ENCODE data around the gene CGB1.

Gene CGB1

DNA sequence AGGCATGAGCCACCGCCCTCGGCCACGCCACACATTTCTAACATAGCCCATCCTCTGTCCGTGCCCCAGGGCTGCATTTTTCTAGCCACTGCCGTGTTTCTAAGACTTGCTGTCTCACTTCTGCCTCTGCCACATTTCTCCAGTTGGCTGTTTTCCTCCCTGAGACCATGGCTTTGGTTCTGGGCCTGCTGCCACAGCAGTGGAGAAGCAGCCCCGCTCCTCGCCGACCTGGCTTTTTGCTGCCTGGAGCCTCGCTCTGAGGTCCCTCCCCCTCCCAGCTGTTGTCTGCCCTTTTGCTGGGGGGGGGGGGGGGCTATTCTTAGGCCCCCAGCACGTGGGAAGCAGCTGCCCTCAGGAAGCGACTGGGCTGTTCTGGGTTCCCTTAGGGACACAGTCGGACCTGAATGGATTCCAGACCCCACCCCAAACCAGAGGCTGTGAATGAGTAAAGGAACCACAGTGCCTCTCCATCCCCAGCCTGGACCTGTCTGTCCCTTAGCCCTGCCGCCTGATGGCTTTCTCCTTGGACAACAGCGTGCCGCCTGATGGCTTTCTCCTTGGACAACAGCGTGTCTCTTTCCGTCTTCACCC lies 46.9 kb downstream of the CGB1 start:
- Histone ChIP-seq H3K4me3 (ENCODE audit: low read depth in 1 of 5, low read length in 5 of 5) (peak overlapping the region in 1 of 5 donors; percentile 53), H3K9me3 (ENCODE audit: control insufficient read depth in 5 of 5, low read length in 5 of 5) (no peaks in the 10 kb centered on the region), H3K36me3 (ENCODE audit: control insufficient read depth in 5 of 5, insufficient read depth in 5 of 5, low read length in 5 of 5) (peaks cover 0 to 38% (median 29%) of the 10 kb centered on the region in 5 donors), H3K27ac (ENCODE audit: low read depth, low read length) (peak overlapping the region; percentile 98), H3K27me3 (ENCODE audit: control insufficient read depth in 5 of 5, insufficient read depth in 4 of 5, low read length in 5 of 5) (no peaks in the 10 kb centered on the region), H3K9ac (ENCODE audit: low read length in 5 of 5) (no peak overlapping the region), H3K4me1 (ENCODE audit: control insufficient read depth in 5 of 5, insufficient read depth in 5 of 5, low read length in 5 of 5) (peaks cover 6 to 64% (median 54%) of the 10 kb centered on the region in 5 donors)

DNA sequence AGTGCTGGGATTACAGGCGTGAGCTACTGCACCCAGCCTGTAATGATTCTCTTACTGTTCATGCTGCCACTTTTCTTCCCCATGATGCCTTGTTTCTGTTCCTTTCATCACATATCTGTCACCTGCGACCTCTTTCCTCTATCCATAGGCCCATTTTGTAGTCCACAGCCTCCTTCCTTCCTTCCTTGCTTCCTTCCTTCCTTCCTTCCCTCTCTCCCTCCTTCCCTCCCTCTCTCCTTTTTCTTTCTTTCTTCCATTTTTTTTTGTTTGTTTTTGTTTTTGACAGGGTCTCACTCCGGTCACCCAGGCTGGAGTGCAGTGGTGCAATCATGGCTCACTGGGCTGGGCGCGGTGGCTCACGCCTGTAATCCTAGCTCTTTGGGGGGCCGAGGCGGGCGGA lies 47.8 kb downstream of the CGB1 start:
- H3K36me3 ChIP-seq (ENCODE audit: control insufficient read depth in 5 of 5, insufficient read depth in 5 of 5, low read length in 5 of 5): peaks cover 0 to 40% (median 32%) of the 10 kb centered on the region in 5 donors
- peak overlapping the region in 1 of 5 donors; percentile 11 for H3K9ac ChIP-seq (ENCODE audit: low read length in 5 of 5)

DNA sequence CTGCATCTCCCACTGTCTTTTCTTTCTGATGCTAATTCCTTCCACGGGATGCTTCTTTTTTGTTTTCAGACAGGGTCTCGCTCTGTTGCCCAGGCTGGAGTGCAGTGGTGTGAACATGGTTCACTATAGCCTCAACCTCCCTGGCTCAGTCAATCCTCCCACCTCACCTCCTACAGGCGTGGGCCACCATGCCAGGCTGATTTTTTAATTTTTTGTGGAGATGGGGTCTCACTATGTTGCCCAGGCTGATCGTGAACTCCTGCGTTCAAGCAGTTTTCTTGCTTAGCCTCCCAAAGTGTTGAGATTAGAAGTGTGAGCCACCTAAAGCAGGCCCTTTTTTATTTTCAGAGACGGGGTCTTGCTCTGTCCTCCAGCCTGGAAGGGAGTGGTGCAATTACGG lies 48.4 kb downstream of the CGB1 start:
- Histone ChIP-seq H3K27me3 (ENCODE audit: control insufficient read depth in 5 of 5, insufficient read depth in 4 of 5, low read length in 5 of 5) (no peaks in the 10 kb centered on the region), H3K4me1 (ENCODE audit: control insufficient read depth in 5 of 5, insufficient read depth in 5 of 5, low read length in 5 of 5) (peaks cover 2 to 56% (median 44%) of the 10 kb centered on the region in 5 donors), H3K27ac (ENCODE audit: low read depth, low read length) (no peak overlapping the region), H3K4me3 (ENCODE audit: low read depth in 1 of 5, low read length in 5 of 5) (no peak overlapping the region), H3K9me3 (ENCODE audit: control insufficient read depth in 5 of 5, low read length in 5 of 5) (no peaks in the 10 kb centered on the region), H3K9ac (ENCODE audit: low read length in 5 of 5) (no peak overlapping the region), H3K36me3 (ENCODE audit: control insufficient read depth in 5 of 5, insufficient read depth in 5 of 5, low read length in 5 of 5) (peaks cover 3 to 46% (median 38%) of the 10 kb centered on the region in 5 donors)

More for the DNA sequence above, 47.8 kb downstream of the CGB1 start:
- H3K4me3 ChIP-seq (ENCODE audit: low read depth in 1 of 5, low read length in 5 of 5): no peak overlapping the region
- H3K9me3 ChIP-seq (ENCODE audit: control insufficient read depth in 5 of 5, low read length in 5 of 5): no peaks in the 10 kb centered on the region
- H3K27me3 ChIP-seq (ENCODE audit: control insufficient read depth in 5 of 5, insufficient read depth in 4 of 5, low read length in 5 of 5): no peaks in the 10 kb centered on the region
- H3K27ac ChIP-seq (ENCODE audit: low read depth, low read length): no peak overlapping the region
- H3K4me1 ChIP-seq (ENCODE audit: control insufficient read depth in 5 of 5, insufficient read depth in 5 of 5, low read length in 5 of 5): peaks cover 4 to 57% (median 46%) of the 10 kb centered on the region in 5 donors

DNA sequence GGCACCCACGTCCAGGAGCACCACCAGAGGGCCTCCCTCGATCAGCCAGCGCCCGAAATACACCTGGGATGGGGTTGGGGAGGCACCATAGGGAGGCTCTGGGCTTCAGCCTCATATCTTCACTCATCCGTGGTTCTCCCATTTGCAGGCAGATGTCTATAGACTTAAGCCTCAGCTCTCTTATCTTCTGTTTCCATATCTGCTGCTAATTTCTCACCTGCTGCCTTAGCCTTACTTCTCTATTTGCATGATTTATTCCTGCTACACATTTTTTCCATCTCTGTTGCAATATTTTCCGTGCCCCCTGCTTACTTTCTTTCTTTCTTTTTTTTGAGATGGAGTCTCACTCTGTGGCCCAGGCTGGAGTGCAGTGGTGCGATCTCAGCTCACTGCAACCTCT lies 49.4 kb downstream of the CGB1 start:
- H3K4me1 ChIP-seq (ENCODE audit: control insufficient read depth in 5 of 5, insufficient read depth in 5 of 5, low read length in 5 of 5): peaks cover 2 to 48% (median 36%) of the 10 kb centered on the region in 5 donors
- peaks cover 3 to 54% (median 48%) of the 10 kb centered on the region in 5 donors for H3K36me3 ChIP-seq (ENCODE audit: control insufficient read depth in 5 of 5, insufficient read depth in 5 of 5, low read length in 5 of 5)
- H3K27ac ChIP-seq (ENCODE audit: low read depth, low read length): no peak overlapping the region

DNA sequence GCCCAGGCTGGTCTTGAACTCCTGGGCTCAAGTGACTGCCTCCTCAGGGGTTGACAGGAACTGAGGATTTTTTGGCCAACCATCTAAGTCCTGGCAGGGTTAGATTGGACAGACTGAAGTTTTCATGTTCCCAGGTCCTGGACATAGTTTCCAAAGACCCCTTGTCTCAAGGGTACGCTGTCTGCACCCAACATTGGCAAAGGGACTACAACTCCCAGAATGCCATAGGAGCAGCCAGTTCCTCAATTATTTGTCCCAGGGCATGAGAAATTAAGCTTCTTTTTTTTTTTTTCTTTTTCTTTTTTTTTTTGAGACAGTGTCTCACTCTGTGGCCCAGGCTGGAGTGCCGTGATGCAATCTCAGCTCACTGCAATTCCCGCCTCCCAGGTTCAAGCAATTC lies 50.5 kb downstream of the CGB1 start:
- H3K27ac ChIP-seq (ENCODE audit: low read depth, low read length): peak overlapping the region; percentile 23
- no peaks in the 10 kb centered on the region for H3K9me3 ChIP-seq (ENCODE audit: control insufficient read depth in 5 of 5, low read length in 5 of 5)
- H3K4me1 ChIP-seq (ENCODE audit: control insufficient read depth in 5 of 5, insufficient read depth in 5 of 5, low read length in 5 of 5): peaks cover 0 to 37% (median 25%) of the 10 kb centered on the region in 5 donors
- no peak overlapping the region for H3K9ac ChIP-seq (ENCODE audit: low read length in 5 of 5)
- H3K4me3 ChIP-seq (ENCODE audit: low read depth in 1 of 5, low read length in 5 of 5): no peak overlapping the region
- H3K36me3 ChIP-seq (ENCODE audit: control insufficient read depth in 5 of 5, insufficient read depth in 5 of 5, low read length in 5 of 5): peaks cover 3 to 65% (median 59%) of the 10 kb centered on the region in 5 donors
- H3K27me3 ChIP-seq (ENCODE audit: control insufficient read depth in 5 of 5, insufficient read depth in 4 of 5, low read length in 5 of 5): no peaks in the 10 kb centered on the region

More for the DNA sequence above, 49.4 kb downstream of the CGB1 start:
- Histone ChIP-seq H3K27me3 (ENCODE audit: control insufficient read depth in 5 of 5, insufficient read depth in 4 of 5, low read length in 5 of 5) (no peaks in the 10 kb centered on the region), H3K4me3 (ENCODE audit: low read depth in 1 of 5, low read length in 5 of 5) (no peak overlapping the region), H3K9ac (ENCODE audit: low read length in 5 of 5) (no peak overlapping the region), H3K9me3 (ENCODE audit: control insufficient read depth in 5 of 5, low read length in 5 of 5) (no peaks in the 10 kb centered on the region)

DNA sequence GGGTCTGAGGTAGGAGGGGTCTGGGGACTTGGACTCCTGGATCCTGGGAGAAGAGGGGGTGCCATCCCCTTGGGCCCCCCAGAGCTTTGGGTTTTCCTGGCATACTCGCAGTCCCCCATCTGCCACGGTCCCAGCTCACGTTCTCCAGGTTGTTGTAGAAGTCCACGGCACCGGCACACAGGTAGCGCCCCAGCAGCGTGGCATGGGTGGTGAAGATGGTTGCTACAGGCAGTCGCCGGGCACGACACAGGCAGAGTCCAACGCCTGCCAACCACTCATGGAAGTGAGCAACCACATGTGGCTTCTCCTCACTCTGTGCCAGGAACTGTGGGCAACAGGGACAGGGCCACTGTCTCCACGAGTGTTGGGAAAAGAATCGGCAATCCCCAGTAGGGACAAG lies 51.0 kb downstream of the CGB1 start:
- H3K9me3 ChIP-seq (ENCODE audit: control insufficient read depth in 5 of 5, low read length in 5 of 5): no peaks in the 10 kb centered on the region
- H3K27me3 ChIP-seq (ENCODE audit: control insufficient read depth in 5 of 5, insufficient read depth in 4 of 5, low read length in 5 of 5): no peaks in the 10 kb centered on the region
- peaks cover 0 to 32% (median 20%) of the 10 kb centered on the region in 5 donors for H3K4me1 ChIP-seq (ENCODE audit: control insufficient read depth in 5 of 5, insufficient read depth in 5 of 5, low read length in 5 of 5)
- no peak overlapping the region for H3K9ac ChIP-seq (ENCODE audit: low read length in 5 of 5)
- H3K36me3 ChIP-seq (ENCODE audit: control insufficient read depth in 5 of 5, insufficient read depth in 5 of 5, low read length in 5 of 5): peaks cover 3 to 66% (median 59%) of the 10 kb centered on the region in 5 donors
- H3K4me3 ChIP-seq (ENCODE audit: low read depth in 1 of 5, low read length in 5 of 5): no peak overlapping the region
- peak overlapping the region; percentile 23 for H3K27ac ChIP-seq (ENCODE audit: low read depth, low read length)
